Measurements from ENCODE around the gene SLC43A2.

DNA sequence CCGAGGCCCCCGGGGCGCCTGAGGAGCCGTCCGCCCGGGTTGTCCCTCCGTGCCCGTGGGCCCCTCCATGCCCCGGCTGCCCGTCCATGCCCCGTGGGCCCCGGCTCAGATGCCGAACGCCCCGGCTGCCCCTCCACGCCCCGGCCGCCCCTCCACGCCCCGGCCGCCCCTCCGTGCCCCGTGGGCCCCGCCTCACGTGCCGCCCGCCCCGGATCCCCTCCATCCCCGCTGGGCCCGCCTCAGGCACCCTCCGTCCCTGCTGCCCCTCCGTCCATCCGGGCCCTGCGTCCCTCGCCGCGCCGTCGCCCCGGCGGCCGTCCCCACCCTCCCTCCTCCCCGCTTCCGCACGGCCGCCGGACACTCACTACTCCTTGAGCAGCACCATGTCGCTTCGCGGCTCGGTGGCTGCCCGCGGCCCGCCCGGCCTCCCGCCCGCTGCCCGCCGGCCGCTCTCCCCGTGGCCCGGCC lies 66.4 kb downstream of the SLC43A2 start:
- TF ChIP-seq, protein P1, sequence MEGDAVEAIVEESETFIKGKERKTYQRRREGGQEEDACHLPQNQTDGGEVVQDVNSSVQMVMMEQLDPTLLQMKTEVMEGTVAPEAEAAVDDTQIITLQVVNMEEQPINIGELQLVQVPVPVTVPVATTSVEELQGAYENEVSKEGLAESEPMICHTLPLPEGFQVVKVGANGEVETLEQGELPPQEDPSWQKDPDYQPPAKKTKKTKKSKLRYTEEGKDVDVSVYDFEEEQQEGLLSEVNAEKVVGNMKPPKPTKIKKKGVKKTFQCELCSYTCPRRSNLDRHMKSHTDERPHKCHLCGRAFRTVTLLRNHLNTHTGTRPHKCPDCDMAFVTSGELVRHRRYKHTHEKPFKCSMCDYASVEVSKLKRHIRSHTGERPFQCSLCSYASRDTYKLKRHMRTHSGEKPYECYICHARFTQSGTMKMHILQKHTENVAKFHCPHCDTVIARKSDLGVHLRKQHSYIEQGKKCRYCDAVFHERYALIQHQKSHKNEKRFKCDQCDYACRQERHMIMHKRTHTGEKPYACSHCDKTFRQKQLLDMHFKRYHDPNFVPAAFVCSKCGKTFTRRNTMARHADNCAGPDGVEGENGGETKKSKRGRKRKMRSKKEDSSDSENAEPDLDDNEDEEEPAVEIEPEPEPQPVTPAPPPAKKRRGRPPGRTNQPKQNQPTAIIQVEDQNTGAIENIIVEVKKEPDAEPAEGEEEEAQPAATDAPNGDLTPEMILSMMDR (IDR thresholded peaks at IDR 0.05) = no peak
- TF ChIP-seq EP300 (IDR thresholded peaks at IDR 0.05) = no peak
- TF ChIP-seq POLR2A (IDR thresholded peaks at IDR 0.05) = no peak
- no peak for TF ChIP-seq POLR2AphosphoS5 (IDR thresholded peaks at IDR 0.05)

Data from stomach (tissue), 4 donors.